GM12872 (cell line): ENCODE results near the gene STK32B.

Experiments used
- TF ChIP-seq, protein P1 (sequence below): IDR thresholded peaks from 3 replicates; pipeline ENCODE4 v1.5.1; 2011; ENCODE audit warnings: low read depth, mild to moderate bottlenecking, low read length, moderate library complexity; ENCODE audit not compliant: insufficient read depth

STK32B gene

DNA sequence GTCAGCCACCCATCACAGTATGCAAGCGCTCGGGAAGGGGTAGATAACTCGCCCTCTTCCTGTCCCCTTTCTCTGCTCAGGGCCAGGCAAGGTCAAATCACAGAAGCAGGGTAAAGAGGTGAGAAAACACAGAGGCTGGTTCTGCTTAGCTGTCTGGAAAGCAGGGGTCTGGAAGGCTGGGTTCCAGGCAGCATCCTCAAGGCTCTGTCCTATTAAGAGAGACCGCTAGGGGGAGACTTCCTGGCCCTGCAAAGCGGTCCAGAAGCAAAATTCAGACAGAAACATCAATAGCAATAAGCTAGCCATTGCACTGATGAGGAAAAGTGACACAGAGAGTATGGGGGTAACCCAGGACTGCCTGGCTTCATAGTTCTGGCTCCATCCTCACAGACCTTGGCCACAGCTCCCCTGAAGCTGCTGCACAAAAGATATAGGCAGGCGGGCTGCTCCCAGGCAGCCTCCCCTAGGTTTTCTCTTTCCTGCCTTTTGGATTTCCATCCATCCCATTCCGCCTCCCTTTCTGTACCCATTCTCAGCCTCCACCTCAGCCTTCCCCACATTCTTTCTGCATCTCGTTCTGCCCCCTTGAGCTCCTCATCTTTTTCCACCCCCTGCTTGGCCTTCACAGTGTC, 348.6 kb downstream of the STK32B start:
- TF ChIP-seq, protein P1, sequence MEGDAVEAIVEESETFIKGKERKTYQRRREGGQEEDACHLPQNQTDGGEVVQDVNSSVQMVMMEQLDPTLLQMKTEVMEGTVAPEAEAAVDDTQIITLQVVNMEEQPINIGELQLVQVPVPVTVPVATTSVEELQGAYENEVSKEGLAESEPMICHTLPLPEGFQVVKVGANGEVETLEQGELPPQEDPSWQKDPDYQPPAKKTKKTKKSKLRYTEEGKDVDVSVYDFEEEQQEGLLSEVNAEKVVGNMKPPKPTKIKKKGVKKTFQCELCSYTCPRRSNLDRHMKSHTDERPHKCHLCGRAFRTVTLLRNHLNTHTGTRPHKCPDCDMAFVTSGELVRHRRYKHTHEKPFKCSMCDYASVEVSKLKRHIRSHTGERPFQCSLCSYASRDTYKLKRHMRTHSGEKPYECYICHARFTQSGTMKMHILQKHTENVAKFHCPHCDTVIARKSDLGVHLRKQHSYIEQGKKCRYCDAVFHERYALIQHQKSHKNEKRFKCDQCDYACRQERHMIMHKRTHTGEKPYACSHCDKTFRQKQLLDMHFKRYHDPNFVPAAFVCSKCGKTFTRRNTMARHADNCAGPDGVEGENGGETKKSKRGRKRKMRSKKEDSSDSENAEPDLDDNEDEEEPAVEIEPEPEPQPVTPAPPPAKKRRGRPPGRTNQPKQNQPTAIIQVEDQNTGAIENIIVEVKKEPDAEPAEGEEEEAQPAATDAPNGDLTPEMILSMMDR: peak; percentile 78

DNA sequence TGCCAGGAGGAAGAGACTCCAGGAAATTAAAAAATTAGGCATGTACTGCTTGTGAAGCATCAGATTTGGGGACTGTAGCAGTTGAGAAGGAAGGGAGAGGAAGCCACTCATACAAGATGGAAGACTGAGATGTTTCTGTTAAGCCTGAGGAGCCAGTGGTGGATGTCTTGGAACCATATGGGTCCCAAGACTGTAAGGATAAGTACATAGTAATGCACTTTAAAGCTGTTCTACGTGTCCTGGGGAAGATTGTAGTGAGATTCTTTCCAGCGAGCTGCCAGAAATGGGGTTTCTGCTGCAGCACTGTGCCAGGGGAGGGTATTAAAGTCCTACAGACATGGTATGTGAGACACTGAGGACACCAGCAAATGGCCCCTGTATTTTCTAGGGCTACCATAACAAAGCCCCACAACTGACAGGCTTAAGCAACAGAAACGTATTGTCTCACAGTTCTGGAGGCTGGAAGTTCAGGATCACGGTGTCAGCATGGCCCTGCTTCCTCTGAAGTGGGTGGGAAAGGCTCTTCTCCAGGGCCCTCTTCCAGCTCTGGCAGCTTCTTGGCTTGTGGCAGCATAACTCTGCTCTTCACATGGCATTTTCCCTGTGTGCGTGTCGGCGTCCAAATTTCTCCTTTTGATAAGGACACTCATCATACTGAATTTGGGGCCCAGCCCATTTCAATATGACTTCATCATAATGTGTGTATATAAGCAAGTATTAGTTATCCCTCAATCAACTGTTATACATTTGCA, 352.6 kb downstream of the STK32B start:
- TF ChIP-seq, protein P1: no peak

DNA sequence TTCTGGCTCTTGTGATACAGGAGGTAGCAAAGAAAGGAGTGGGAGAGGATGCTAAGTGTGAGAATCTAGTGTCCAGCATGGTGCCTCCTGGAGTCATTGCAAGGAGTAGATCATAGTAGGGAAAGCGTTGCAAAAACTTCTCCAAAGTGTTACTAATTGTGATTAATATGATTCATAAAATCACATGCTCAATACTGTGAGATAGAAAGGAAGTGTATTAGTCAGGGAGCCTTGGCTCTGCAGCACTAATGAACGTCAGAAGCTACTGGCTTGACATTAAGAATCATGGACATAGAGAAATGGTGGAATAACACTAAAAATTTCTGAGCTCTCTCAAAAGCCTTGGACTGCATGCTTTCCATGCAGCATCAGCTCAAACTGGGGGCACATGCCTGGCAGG, 358.0 kb downstream of the STK32B start:
- TF ChIP-seq, protein P1: no peak

DNA sequence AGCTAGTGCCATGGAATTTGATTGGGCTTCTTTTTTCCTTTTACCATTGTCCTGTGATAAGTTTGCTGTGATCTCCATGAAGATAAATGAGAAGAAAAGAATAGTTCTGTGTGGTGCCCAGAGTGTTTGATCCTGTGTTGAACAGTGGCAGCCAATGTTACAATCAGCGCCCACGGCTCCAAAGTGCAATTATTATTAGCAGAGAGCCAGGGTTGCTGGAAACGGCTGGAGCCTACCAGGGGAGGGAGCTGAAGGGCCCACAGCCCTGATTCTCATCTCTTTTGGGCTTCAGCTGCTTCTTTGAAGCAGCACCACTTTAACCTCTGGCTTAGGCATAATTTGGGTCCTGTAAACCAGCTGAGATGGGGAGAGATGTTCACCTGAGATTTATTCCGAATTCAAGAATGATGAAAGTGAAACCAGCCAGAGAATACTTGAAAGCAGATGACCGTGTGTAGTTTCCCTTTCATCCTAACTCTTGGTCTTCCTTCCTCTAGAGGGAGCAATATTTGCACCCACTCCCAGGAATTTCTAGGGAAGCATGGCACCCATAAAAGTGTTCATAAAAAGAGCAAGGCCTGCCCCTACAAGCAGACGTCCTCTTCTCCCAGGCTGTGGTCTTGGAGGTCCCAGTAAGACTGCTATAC, 358.8 kb downstream of the STK32B start:
- TF ChIP-seq, protein P1: no peak; the same call in 2 of the 3 replicates

DNA sequence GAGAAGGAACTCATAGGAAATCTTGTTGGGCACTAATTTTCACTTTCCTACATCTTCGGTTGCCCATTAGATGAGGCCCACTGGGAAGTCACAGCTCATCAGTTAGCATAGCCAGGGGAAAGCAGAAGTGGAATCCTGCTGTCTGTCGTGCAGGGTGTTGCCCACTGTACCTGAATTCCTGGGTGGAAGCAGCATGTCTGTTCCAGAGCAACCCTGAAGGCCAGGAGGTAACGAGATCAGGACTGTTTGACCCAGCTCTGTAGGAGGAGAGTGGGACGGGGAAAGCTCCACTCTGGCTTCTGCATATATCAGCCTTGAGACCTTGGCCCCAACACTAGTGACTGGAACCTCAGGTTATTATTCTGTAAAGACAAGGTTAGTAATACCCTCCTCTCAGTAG, 361.0 kb downstream of the STK32B start:
- TF ChIP-seq, protein P1: no peak

DNA sequence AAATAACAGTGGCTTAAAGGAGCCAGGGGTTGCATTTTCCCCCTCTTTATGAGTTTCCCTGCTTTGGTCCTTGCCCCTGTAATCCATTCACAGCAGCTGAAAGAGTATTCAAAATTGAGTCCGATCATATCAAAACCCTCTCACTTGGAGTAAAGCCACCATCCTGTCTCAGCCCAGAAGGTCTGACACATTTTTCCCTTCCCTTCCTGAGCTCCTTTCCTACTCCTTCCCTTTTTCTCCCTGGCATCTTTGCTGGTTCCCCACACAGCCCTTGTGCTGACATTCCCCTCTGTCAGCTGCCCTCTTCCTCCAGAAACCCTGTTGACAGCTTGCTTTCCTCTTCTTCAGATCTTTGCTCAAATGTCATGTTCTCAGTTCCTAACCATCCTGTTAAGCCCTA, 361.5 kb downstream of the STK32B start:
- TF ChIP-seq, protein P1: no peak

DNA sequence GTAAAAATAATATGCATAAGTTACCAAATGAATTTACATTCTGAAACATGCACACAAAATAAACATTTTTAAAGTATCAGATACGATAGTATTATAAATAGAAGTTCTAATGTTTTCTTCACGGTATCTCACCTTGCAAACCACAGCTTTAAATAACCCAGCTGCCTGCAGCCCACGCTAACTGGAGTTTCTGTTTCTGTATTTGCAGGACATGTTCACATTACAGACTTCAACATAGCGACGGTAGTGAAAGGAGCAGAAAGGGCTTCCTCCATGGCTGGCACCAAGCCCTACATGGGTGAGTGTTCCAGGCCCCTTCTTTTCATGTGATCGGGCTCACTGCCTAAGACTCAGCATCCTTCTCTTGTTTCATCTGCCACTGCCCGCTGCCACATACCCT, 365.4 kb downstream of the STK32B start:
- TF ChIP-seq, protein P1: no peak
